ENCODE results near the gene SRPRB.

GRCh38 chr3:133765256-133765655, 40.4 kb upstream of the SRPRB start:
- TF ChIP-seq POLR2A (IDR thresholded peaks at IDR 0.05; ENCODE audit: low read length) (no peak), GATA1 (IDR thresholded peaks at IDR 0.05; ENCODE audit: low read depth, low read length) (no peak)
